Measurements from ENCODE around the gene TRIP12.
A peak's percentile ranks its signal among the peaks of the same experiment; 100 is the strongest.
"Not testable (repeated sequence)": the region's sequence is repeated elsewhere in the genome, so short reads cannot be mapped to it uniquely, and the experiment has no call there.

The TRIP12 gene

DNA sequence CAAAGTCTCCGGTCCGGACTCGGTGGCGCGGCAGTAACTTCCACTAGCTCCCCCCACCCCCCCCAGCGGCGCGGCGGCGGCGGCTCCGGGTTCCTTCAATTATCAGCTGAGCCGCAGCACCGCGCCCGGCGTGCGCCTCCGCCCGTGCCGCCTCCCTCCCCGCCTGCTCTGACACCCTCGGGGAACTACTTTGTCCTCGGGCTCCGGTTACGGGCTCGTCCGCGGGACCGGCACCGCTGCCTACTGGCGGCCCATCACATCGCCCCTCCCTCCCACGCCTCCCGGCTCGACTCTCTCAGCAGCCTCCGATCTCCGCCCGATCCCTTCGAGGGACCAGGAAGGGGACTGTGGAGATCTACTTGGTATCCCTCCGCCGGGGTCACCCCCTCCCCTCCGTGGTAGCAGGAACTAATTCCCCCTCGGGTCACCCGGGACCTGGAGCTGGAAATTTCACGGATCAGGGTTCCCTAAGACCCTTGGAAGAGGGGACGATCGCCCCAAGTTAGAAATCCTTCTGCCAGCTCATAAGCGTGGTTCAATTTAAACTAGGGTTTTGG, at the start of gene TRIP12:
TSS of gene TRIP12 (minus strand) at position 118 of the 557 bp plus-strand sequence. CDS start 41,930 bp downstream, outside the sequence.
- peak; percentile 92 for DNase-seq

DNA sequence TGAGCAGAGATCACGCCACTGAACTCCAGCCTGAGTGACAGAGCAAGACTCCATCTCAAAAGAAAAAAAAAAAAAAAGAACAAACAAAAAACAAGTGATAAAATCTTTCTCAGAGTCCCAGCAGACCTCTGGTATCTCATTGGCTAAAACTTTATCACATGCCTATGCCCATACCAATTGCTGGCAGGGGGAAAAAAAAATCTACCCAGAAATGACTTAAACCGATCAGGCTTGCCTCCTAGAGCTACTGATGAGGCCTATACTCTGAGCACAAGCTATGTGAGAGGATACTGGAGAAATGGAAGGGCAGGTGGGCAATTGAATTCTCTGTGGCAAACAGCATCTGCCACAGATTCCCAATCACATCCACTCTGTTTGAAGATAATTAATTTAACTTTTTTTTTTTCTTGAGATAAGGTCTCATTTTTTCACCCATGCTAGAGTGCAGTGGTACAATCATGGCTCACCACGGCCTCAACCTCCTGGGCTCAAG, 49.5 kb upstream of the TRIP12 start:
- DNase-seq: no peak

DNA sequence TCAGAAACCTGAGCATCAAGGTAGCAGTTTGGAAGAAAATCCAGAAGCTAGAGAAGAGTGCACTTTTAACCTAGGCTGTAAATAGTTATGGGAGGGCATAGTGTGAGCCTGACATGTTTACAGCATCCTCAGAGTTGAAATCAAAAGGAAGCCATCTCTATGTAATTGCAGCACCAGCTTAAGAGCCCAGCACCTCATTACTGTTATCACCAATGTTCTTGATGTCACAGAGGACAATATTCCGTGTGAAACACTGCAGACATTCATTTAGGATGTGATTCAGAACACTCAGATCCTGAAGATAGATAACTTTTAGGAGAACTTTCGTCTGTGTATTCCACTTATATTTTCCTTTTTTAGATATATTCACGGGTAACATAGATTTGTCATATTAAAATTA, 48.6 kb upstream of the TRIP12 start:
- DNase-seq: no peak

DNA sequence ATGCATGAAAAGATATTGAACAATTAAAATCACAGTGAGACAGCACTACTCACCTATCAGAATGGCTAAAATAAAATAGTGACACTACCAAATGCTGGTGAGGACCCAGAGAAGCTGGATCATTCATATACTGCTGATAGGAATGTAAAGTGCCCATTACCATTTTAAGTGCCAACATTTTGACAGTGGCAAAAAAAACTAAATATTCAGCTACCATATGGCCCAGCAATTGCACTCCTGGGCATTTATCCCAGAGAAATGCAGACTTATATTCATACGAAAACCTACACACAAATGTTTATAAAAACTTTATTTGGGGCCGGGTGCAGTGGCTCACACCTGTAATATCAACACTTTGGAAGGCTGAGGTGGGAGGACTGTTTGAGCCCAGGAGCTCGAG, 48.1 kb upstream of the TRIP12 start:
- no peak for DNase-seq

DNA sequence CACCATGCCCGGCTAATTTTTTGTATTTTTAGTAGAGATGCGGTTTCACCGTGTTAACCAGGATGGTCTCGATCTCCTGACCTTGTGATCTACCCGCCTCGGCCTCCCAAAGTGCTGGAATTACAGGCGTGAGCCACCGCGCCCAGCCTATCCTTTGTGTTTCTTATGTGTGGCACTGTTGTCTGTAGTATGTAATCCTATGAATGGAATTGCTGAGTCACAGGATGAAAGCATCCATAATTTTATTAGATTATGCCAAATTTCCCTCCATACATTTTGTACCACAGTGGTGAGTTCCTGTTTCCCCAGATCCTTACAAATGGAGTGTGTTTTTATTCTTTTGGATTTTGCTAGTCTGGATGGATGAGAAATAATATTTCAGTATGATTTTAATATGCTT, 41.8 kb upstream of the TRIP12 start:
- DNase-seq: not testable (repeated sequence)

DNA sequence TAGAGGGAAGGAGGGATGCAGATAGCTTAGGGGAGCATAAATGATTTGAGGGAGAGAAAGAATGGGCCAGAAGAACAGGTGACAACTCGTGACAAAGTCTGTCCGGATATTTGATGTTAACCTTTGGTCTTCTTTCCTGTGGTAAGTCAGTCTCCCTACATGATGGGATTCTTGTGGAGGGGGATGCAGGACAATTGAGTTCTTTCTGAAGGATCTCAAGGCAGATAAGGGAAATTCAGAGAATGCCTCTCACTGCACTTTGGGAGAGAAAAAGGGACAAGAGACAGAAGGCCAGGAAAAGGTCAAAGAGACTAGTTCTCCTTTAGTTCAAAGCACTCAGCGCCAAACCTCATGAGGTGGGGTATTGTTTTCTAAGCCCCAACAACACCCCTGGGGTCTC, 34.7 kb upstream of the TRIP12 start:
- no peak for DNase-seq

DNA sequence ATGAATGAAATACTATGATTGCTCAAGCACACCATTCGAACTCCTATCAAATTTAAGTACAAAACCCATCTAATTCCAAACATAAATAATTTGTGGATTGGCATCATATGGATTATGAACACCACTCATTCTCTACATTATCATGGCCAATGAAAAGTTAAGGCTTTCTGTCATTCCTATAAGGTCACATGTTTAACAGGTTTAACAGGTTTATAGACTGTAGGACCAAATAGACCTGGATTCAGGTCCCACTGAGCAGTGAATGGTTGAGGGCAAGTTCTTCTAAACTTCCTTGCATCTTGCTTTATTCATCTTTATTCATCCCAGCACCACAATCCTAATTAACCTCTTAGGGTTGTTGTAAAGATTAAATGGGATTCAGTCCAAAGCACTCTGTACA, 33.9 kb upstream of the TRIP12 start:
- no peak for DNase-seq

DNA sequence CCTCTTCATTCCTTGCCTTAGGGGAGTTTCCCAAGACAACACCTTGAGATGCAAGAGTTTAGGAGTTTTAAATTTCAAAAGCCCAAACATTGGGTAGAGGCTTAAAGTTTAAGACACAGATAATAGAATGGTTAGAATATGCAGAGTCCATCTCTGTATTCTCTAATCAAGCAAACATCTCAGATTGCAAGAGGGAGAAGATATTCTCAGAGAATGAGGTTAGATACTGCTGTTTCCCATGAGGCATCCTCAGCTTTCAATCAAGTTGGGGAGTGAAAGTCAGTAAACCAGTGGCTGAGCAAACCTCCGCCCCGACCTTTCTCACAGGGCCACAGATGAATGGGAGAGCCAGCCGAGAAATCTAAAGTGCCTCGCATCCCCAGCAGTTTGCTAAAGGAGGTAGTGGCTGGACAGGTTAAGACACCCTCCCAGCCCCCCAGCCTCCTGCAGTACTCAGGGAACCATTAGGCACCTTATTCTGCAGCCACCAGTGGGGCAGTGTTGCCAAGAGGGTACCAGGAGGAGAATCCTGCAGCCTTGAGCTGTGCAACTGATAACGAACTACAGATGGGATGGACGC, 30.5 kb upstream of the TRIP12 start:
- no peak for DNase-seq

DNA sequence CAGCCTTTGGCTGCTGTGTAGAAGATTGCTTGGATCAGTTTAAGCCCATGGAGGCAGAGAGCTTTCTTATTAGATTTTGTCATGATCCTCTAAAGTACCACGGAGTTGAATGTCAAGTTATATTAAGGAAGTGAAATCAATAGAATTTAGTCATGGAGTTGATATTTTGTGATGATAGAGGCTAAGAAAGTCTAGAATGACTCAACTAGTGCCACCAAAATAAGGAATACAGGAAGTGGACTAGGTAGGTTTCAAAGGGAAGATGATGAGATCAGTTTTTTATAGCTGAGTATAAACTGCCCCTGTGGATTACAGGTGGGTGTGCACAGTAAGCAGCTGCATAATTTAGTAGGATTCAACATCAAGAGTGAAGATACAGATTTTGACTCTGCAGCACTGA, 25.7 kb upstream of the TRIP12 start:
- DNase-seq: no peak

DNA sequence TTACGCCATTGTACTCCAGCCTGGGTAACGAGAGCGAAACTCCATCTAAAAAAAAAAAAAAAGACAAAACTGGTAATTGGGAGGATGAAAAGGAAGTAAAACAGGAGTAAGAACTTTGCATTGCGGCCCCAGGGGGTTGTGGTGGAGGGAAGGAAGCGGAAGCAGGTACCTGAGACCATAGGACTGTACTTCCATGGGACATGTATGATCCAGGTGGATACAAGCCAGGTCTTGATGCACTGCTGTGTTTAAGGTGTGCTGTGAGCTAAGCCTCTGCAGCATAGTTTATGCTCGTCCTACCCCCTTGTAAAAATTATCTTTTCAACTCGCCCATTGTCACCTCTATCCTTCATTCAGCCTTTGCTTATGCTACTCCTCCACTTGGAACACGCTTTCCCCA, 24.2 kb upstream of the TRIP12 start:
- DNase-seq: no peak

DNA sequence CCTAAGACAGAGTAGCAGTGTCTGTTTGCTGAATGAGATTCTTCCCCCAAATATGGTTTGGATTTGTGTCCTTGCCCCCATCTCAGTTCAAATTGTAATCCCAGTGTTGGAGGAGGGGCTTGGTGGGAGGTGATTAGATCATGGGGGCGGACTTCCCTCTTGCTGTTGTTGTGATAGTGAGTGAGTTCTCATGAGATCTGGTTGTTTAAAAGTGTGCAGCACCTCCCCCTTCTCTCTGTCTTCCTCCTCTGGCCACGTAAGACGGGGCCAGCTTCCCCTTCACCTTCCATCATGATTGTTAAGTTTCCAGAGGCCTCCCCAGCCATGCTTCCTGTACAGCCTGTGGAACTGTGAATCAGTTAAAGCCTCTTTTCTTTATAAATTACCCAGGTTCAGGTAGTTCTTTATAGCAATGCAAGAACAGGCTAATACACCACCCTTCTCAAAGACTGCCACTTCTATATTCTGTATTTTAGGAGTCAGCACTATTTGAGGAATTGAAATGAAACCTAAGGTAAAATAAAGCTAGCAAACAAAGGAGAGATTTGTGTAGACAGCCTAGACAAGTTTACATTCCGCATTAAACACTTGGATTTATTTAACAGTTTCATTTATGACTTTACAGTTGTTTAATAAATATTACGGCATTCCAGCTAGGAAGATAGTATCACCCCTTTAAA, 22.1 kb upstream of the TRIP12 start:
- DNase-seq: no peak

DNA sequence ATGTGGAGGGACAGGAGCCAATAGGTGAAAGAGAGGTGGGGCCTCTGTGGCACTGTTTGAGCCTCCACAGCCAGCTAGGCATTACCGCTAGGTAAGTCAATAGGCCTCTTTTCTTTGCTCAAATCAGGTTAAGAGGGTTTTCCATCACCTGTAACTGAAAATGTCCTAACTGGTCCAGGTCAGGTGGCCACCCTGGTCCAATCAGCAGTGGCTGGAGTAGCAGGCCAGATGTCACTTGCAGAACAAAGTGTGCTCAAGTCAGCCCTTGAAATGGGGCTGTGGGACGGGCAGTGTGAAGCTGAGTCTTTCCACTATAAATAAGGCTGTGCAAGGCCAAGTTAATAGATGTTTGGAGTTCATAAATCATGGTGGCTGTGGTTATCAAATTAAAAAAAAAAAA, 21.4 kb upstream of the TRIP12 start:
- DNase-seq: no peak

DNA sequence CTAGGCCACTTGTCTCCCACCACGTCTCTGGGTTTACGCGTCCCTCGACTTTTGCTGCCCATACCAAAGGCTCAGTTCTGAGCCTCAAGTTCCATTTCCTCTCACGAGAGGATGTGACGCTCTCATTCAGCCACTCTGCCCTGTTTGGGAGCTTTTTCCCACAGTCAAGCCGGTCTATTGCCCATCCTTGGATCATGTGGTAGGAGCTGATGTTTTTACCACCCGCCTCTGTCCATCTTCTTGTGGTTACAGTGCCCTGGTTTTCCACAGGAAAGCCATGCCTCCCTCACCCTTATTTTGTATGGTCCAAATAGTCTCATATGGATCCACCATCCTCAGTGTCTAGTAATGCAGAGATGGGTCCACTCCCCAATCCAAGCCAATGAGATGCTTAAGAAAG, 20.9 kb upstream of the TRIP12 start:
- DNase-seq: no peak

DNA sequence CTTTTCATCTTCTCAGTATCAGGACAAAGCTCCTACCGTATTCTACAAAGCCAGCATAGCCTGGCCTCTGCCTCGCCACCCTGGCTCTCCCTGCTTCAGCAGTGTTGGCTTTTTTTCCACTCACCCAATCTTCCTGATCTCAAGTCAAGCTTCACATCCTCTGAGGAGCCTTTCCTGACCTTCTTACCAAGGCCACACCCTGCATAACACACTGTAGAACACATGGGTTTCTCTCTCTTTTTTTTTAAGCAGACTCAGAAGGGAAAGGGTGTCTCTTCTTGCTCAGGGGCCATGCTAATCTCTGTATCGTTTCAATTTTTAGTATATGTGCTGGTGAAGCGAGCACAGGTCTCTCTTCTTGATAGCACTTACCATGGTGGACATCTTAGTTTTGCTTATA, 15.7 kb upstream of the TRIP12 start:
- DNase-seq: no peak

DNA sequence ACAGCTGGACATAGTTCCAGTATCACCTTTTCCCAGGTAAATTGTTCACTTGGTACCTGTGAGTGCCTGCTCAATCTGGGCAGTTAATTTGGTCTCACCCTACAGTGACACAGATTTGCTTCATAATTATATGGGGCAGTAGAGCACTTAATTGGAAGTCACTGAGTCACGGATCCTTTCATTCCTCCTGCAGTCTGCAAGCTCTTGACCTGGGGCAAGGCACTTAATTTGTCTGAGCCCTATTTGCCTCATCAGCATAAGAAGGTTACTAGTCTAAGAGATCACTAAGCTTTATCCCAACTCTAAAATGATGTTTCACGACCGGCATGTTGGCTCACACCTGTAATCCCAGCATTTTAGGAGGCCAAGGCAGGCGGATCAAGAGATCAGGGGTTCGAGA, 9.4 kb upstream of the TRIP12 start:
- DNase-seq: no peak

DNA sequence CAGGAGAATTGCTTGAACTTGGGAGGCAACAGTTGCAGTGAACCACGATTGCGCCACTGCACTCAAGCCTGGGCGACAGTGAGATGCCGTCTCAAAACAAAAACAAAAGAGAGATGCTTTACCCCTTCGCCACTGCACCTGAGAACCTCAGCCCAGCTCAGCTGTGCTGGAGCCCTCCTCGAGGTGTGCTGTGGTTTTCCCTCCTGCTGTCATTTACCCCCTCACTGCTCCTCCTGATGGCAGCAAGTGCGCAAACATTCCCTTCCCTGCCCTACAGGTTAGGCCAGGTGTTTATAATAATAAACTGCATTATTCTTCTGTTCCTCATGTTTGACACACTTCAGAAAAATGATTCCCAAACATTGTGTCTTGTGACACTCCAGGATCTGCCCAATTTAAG, 8.8 kb upstream of the TRIP12 start:
- no peak for DNase-seq

DNA sequence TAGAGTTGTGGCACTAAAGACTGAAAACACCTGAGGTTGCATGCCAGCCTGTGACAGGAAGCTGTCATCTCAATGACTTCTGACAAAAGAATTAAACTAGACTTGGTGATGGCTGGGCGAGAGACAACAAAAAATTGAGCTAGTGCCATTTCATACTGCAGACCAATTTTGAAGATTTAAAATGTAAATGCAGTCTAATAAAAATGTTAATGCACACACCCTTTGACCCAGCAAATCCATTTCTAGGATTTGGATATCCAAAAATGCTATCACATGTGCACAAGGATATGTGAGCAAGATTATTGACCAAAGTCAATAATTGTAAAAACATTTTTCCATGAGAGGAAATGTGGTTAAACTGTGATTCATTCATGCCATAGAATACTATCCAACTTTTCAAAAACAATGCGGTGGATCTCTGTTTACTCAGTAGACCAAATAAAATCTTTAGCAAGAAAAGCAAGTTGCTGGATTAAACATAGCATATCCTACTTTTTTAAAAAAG, 6.1 kb upstream of the TRIP12 start:
- no peak for DNase-seq

DNA sequence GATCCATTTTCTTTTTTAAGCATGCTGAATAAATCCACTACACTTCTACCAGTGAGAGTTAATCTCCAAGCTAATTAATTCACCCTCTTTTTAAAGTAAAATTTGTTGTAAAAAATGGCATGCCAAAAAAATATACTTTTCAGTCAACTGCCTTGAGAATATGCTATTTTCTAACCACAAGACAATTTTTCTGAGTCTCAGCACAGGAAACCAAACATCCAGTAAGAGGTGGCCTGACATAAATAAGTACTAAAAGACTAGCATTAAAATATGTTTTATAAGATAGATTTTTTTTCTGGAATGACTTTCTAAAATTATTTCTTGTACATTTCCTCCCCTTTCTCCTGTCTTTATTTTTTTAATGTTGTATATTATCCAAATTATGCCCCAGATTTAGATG, 3.4 kb upstream of the TRIP12 start:
- no peak for DNase-seq

DNA sequence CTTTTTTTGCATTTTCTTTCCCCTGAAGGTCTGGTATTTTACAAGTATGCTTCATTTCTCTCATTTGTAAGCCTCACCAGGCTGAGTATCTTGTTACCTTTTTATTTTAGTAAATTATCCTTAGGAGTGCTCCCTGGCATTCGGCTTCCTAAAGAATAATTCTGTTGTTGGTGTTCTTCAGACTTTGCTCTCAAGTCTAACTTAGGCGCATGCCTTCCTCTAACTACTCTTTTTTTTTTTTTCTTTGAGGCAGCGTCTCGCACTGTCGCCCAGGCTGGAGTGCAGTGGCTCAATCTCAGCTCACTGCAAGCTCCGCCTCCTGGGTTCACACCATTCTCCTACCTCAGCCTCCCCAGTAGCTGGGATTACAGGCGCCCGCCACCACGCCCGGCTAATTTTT, 2.7 kb upstream of the TRIP12 start:
- not testable (repeated sequence) for DNase-seq

DNA sequence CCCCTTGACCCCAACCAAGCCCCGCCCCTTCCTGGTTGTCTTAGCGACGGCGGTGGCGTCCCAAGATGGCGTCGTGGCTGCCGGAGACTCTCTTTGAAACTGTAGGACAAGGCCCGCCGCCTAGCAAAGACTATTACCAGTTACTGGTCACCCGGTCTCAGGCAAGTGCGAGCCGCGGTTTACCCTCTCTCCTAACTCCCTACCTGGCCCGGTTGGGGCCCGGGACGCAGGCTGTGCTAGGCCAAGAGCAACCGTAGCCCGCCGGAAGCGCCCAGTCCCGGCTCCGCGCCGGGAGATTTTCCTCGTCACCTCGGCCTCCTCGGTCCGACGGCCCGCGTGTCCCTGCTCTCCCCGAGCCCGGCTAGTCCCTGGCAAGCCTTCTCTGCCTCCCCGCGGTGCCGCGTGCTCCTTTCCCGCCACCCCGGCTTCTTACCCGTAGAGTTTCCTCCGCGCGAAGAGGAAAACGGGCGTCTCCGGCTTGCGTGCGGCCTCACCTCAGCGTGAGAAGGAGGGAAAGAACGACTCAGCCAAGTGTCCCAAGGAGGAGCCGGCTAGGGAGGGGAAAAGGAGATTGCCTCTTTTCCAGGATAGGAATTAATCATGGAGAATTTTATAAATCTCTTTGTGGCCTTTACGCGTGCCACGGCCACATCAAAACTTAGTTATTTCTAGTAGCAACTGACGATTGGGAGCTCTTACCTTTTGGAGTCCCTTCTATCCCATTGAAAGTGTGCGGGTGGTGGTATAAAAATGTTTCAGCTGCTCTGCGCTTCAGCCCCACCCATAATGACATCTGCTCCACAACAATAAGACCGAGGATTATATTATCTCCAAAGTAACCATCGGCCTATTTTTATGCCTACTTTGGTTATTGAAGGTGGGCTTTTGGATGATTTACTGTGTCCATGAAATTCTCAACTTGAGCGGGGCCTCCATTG, 909 bp upstream of the TRIP12 start, which contains the start of gene FBXO36:
TSS of gene FBXO36 (plus strand) at position 55 of the 938 bp plus-strand sequence. CDS start at position 66, 11 bp downstream.
- no peak for DNase-seq

DNA sequence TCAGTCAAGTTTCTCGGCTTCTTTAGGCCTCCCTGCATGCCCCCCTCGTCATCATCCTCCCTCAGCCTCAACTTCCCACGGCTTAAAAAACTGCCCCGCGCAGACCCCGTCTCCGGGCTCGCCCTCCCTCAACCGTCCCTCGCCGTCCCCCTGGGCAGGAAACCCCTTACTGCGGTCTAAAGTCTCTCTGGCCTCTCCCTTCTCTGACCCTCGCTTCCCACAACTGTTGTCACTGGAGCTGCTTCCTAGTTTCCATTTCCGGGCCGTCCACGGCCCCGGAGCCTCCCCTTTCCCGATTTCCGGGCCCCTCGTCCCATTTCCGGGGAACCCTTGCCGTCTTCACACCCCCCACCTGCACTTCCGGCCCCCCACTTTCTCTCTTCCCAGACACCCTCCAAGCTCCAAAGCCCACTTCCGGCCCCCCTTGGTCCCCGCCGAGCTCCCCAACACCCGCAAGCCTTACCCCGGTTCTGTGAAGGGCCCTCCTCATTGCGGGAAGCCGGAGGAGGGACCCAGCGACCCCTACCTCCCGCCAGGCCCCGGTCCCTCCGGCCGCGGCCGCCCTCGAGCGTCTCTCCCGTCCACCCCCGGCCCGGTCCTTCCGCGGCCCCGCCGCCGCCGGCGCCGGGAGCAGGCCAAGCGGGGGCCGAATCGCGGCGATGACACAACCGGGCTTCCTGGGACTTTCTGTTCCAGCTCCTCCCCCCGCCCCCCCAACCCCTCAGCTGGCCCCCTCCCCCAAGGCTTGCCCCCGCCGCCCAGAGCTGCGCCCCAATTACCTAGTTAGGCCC, 513 bp downstream of the TRIP12 start:
- peak; percentile 79 for DNase-seq

DNA sequence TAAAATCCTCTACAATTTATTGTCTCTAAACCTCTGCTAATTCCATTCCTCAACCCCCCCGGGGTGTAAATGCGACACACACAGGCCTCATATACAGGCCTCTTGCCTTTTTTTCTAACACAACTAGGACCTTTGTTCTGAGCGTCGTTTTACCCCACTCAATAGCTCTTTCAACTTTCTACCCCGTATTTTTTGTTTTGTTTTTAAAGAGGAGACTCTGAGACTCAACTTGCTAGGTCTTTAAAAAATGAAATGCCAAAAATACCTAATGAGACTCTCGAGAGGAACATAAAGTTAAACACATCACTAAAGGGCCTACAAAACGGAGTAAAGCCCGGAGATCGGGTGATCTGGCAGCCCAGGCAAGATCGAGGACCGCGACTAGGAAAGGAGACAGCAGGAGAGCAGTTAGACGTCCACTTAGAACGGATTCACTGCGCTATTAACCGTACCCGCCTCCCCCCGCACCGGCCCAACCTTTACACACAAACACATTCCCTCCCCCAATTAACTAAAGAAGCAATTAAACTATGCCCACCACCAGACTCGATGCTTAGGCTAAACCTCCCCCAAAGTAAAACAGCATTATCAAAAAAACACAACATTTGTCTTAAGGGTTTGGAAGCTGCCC, 1.7 kb downstream of the TRIP12 start:
- peak; percentile 62 for DNase-seq

Measured in CD4-positive, alpha-beta T cell treated with Interleukin-17A for 1 hour (primary cell).